Common myeloid progenitor, CD34-positive (primary cell): ENCODE data around the gene SASH1.

ENCODE experiments used
- CTCF ChIA-PET: fragments of 350-600 bp; sonication (Branson Sonifier 250); formaldehyde crosslinking; loops from one replicate; lab custom pipeline; 2021; ENCODE audit warnings: antibody characterized with exemption; lab: Charles Lee
- POLR2A ChIA-PET: fragments of 350-600 bp; sonication (Branson Sonifier 250); formaldehyde crosslinking; loops from one replicate; lab custom pipeline; 2021; ENCODE audit warnings: antibody characterized with exemption; lab: Charles Lee
- DNase-seq, 3 donors: peaks; one replicate each; pipeline versions ENCODE4 v3.0.0 to v3.0.0-alpha.2; 2013
- H3K27ac ChIP-seq, 2 experiments: 1 replicate in 1 of 2; 2 replicates in 1 of 2; pipeline ENCODE4 v1.7.0; 2013; ENCODE audit warnings: inconsistent platforms in 2 of 2, low read length in 2 of 2, mild to moderate bottlenecking in 2 of 2, low read depth in 1 of 2, moderate library complexity in 1 of 2; ENCODE audit not compliant: severe bottlenecking in 2 of 2, insufficient read depth in 1 of 2, poor library complexity in 1 of 2
- H3K27me3 ChIP-seq, 5 experiments: replicated peaks in 2 of 5; 1 replicate in 3 of 5; 2 replicates in 2 of 5; pipeline versions ENCODE4 v1.6.1 to v1.7.0; 2013; ENCODE audit warnings: low read length in 4 of 5, mild to moderate bottlenecking in 2 of 5, moderate library complexity in 2 of 5, inconsistent platforms in 1 of 5; ENCODE audit not compliant: insufficient read depth in 5 of 5, control insufficient read depth in 4 of 5
- H3K36me3 ChIP-seq, 4 experiments: 1 replicate in 2 of 4; 2 replicates in 2 of 4; pipeline versions ENCODE4 v1.6.1 to v1.7.0; 2013; ENCODE audit warnings: low read length in 3 of 4, control low read depth in 1 of 4, mild to moderate bottlenecking in 1 of 4; ENCODE audit not compliant: control insufficient read depth in 4 of 4, insufficient read depth in 4 of 4
- H3K4me1 ChIP-seq, 4 experiments: 1 replicate in 3 of 4; 2 replicates in 1 of 4; pipeline versions ENCODE4 v1.6.1 to v1.7.1; 2013; ENCODE audit warnings: low read length in 3 of 4, mild to moderate bottlenecking in 3 of 4, control low read depth in 1 of 4, inconsistent platforms in 1 of 4, moderate library complexity in 1 of 4; ENCODE audit not compliant: control insufficient read depth in 4 of 4, insufficient read depth in 4 of 4; ENCODE audit errors: control extremely low read depth in 1 of 4
- H3K4me3 ChIP-seq, 7 experiments: 1 replicate in 4 of 7; 2 replicates in 3 of 7; pipeline versions ENCODE4 v1.5.1 to v1.7.0; 2013; ENCODE audit warnings: mild to moderate bottlenecking in 7 of 7, low read length in 6 of 7, moderate library complexity in 6 of 7, inconsistent platforms in 2 of 7, low read depth in 2 of 7, control low read depth in 1 of 7; ENCODE audit not compliant: insufficient read depth in 4 of 7, control insufficient read depth in 1 of 7; ENCODE audit errors: extremely low read depth in 1 of 7
- H3K9me3 ChIP-seq, 5 experiments: 1 replicate in 4 of 5; 2 replicates in 1 of 5; pipeline versions ENCODE4 v1.6.1 to v1.7.1; 2013; ENCODE audit warnings: low read length in 4 of 5, mild to moderate bottlenecking in 2 of 5, inconsistent platforms in 1 of 5, low read depth in 1 of 5, moderate library complexity in 1 of 5; ENCODE audit not compliant: control insufficient read depth in 4 of 5, insufficient read depth in 2 of 5; ENCODE audit errors: control extremely low read depth in 1 of 5
- WGBS: methylation state at CpG from one replicate; pipeline ENCODE4 v1.1.5; 2013; ENCODE audit not compliant: insufficient coverage; 5-methylcytosine and 5-hydroxymethylcytosine counted together

The SASH1 gene

GRCh38 chr6:148365041-148365440 is 22.4 kb downstream of the SASH1 start:
- ChIA-PET POLR2A (no interaction called here), CTCF (no interaction called here)
- Histone ChIP-seq H3K36me3 (no peaks in the 10 kb centered on the region), H3K4me1 (peaks cover 2 to 14% (median 11%) of the 10 kb centered on the region in 4 experiments), H3K9me3 (no peaks in the 10 kb centered on the region), H3K4me3 (no peak overlapping the region), H3K27me3 (peaks cover 6 to 80% (median 35%) of the 10 kb centered on the region in 5 experiments), H3K27ac (no peak overlapping the region)
- DNase-seq: no peak
- 92% methylated on average over 2 of the region's 3 CpGs for WGBS

- ChIA-PET CTCF (no interaction called here), POLR2A (interaction anchor here (0.5 to 1.0 kb wide), 2 partner anchors 9 to 25 kb away, joined by 3 read pairs; partner anchors contain the start of gene SASH1)
- peaks cover 9 to 85% (median 42%) of the 10 kb centered on the region in 5 experiments for H3K27me3 ChIP-seq
- H3K9me3 ChIP-seq: no peaks in the 10 kb centered on the region
- no peaks in the 10 kb centered on the region for H3K36me3 ChIP-seq
- 0% methylated on average over 9 of the region's 11 CpGs for WGBS
- H3K27ac ChIP-seq: no peak overlapping the region
- peaks cover 2 to 14% (median 11%) of the 10 kb centered on the region in 4 experiments for H3K4me1 ChIP-seq
- peak overlapping the region in 2 of 7 experiments; percentile 17 to 24 for H3K4me3 ChIP-seq
- peak; percentile 52 to 86 (median 80) for DNase-seq
Observed at GRCh38 chr6:148367411-148368024, 24.9 kb downstream of the SASH1 start.

GRCh38 chr6:148370176-148370575 is 27.5 kb downstream of the SASH1 start:
- no peak for DNase-seq
- 100% methylated on average over 2 of the region's 2 CpGs for WGBS

GRCh38 chr6:148374040-148374774 is 31.6 kb downstream of the SASH1 start:
- DNase-seq: no peak
- ChIA-PET CTCF (no interaction called here), POLR2A (no interaction called here)
- Histone ChIP-seq H3K27me3 (peaks cover 3 to 71% (median 28%) of the 10 kb centered on the region in 5 experiments), H3K4me1 (no peaks in the 10 kb centered on the region), H3K27ac (no peak overlapping the region), H3K4me3 (no peak overlapping the region), H3K9me3 (peaks cover 0 to 8% (median 0%) of the 10 kb centered on the region in 5 experiments), H3K36me3 (no peaks in the 10 kb centered on the region)
- WGBS: 100% methylated on average over 2 of the region's 5 CpGs

More at GRCh38 chr6:148370176-148370575, 27.5 kb downstream of the SASH1 start:
- H3K4me3 ChIP-seq: no peak overlapping the region
- H3K4me1 ChIP-seq: peaks cover 2 to 14% (median 11%) of the 10 kb centered on the region in 4 experiments
- H3K36me3 ChIP-seq: no peaks in the 10 kb centered on the region
- CTCF ChIA-PET: no interaction called here
- POLR2A ChIA-PET: no interaction called here
- H3K9me3 ChIP-seq: no peaks in the 10 kb centered on the region
- peaks cover 9 to 87% (median 37%) of the 10 kb centered on the region in 5 experiments for H3K27me3 ChIP-seq
- no peak overlapping the region for H3K27ac ChIP-seq

GRCh38 chr6:148375401-148375800 is 32.8 kb downstream of the SASH1 start:
- CTCF ChIA-PET: no interaction called here
- POLR2A ChIA-PET: no interaction called here
- H3K27me3 ChIP-seq: peaks cover 0 to 66% (median 27%) of the 10 kb centered on the region in 5 experiments
- no peaks in the 10 kb centered on the region for H3K36me3 ChIP-seq
- H3K9me3 ChIP-seq: peaks cover 0 to 8% (median 0%) of the 10 kb centered on the region in 5 experiments
- H3K27ac ChIP-seq: no peak overlapping the region
- WGBS: 100% methylated on average over 3 of the region's 5 CpGs
- DNase-seq: no peak
- no peak overlapping the region for H3K4me3 ChIP-seq
- H3K4me1 ChIP-seq: no peaks in the 10 kb centered on the region

GRCh38 chr6:148379481-148379880 is 36.8 kb downstream of the SASH1 start:
- POLR2A ChIA-PET: no interaction called here
- CTCF ChIA-PET: no interaction called here
- no peaks in the 10 kb centered on the region for H3K4me1 ChIP-seq
- WGBS: 100% methylated on average over 2 of the region's 5 CpGs
- H3K9me3 ChIP-seq: peaks cover 0 to 8% (median 0%) of the 10 kb centered on the region in 5 experiments
- no peak for DNase-seq
- no peak overlapping the region for H3K27ac ChIP-seq
- peaks cover 0 to 65% (median 19%) of the 10 kb centered on the region in 5 experiments for H3K27me3 ChIP-seq
- no peaks in the 10 kb centered on the region for H3K36me3 ChIP-seq
- no peak overlapping the region for H3K4me3 ChIP-seq
